Activated CD8-positive, alpha-beta memory T cell treated with anti-CD3 and anti-CD28 coated beads, Interleukin-2, amount 50 U/mL, for 24 hours (primary cell): ENCODE results near the gene GLIS1.
"Not testable (repeated sequence)": the region's sequence is repeated elsewhere in the genome, so short reads cannot be mapped to it uniquely, and the experiment has no call there.

Experiments used
- DNase-seq: peaks from one replicate; pipeline ENCODE4 v3.0.0-alpha.2; 2020; ENCODE audit errors: extremely low read depth

The GLIS1 gene

DNA sequence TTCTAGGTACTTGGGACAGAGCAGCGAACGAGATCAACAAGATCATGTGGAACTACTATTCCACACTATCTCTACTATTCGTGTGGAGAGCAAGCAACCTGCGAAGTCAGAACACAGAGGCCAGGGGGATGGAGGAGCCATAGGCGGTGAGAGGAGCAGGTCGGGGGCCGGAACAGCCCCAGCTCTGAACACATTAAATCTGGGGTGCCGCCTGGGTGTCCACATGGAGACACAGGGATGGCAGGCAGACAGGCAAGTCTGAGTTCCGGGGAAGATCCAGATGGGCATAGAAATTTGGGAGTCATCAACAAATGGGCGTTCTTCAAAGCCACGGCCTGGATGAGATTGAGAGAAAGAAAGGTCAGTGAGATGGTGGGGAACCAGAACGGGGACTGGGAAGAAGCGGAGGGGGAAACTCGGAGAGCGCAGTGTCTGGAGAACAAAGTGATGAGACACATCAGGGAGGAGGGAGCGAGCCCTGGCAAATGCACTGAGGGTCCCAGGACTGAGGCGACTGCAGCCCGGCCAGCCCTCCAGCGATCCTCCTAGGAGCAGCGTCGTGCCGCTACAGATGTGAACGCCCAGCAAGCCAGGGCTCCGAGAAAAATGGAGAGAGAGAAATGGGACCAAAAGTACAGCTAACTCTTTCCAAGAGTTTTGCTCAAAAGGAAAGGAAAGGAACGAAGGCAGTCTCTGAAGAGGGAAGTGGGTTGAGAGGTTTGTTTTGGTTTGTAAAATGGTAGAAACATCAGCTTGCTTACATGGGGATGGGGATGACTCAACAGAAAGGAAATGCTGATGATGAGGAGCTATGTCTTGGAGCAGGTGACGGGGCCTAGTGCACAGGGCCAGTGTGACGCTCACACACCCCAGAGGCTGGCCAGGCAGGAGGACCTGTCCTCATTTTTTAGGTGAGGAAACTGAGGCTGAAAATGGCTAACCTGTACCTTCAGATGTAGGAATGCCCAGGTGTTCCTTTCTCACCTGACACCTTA lies 84.5 kb downstream of the GLIS1 start:
- no peak for DNase-seq

DNA sequence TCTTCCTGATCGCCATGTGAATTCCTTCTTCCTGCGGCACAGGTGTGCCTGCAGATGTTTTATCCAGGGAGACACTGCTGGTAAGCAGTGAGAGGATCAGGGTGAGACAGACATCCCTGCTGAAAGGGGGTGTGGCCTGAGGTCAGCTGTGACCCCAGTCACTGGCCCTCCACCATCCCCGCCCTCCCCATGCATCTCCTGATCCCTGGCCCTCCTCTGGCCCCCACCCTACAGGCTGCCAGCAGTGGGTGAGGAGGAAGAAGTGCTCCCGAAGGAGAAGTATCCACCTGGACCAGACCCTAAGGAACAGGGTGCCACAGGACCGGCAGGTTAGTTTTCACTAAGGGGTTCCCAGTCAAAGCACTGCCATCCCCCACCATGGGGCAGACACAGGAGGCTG lies 85.3 kb downstream of the GLIS1 start:
- no peak for DNase-seq

DNA sequence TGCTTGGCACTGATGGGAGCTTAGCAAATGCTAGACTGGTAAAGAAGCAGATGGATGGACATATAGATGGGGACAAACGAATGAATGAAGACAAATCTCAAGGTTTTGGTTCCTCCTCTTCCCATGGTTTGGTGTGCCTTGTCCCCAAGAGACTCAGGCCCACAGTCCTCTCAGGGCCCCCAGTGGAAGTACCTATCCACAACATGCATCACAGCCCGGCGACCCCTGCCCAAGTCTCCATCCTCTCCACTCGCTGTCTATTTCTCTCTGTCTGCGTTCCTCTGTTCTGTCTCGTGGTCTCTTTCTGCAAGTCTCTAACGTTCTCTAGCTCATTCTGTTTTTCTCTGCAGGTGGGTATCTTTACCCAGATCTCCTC lies 85.8 kb downstream of the GLIS1 start:
- no peak for DNase-seq

DNA sequence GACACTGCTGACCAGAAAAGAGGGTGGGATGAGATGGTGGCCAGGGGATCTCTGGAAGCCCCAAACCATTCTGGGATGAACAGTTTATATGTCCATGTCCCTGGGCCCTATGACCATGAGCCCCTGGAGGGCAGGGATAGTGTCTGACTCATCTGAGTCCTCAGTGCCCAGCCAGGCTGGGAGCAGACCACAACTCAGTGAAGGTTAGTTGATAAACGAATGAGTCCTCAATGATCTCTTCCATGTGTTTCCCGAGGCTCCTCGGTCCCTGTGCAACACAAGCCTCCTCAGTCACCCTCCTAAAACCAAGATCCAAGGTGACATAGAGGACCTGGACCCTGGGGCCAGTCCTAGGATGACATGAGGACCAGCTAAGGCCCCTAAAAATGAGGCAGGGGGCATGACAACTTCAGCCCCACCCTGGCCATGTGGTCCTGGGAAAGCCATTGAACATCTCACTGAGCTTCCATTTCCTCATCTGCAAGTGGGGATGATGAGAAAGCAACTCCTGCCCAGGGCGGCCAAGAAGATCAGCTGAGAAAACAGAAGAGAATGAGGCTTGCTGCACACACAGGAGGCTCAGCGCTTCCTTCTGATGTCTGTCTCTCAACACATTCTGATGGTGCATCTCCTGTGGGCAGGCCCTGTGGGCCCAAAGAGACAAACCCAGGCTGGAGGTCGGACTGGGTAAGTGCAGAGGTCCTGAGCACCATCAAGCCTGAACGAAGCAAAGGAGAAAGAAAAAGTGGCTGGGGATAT lies 86.3 kb downstream of the GLIS1 start:
- DNase-seq = no peak

DNA sequence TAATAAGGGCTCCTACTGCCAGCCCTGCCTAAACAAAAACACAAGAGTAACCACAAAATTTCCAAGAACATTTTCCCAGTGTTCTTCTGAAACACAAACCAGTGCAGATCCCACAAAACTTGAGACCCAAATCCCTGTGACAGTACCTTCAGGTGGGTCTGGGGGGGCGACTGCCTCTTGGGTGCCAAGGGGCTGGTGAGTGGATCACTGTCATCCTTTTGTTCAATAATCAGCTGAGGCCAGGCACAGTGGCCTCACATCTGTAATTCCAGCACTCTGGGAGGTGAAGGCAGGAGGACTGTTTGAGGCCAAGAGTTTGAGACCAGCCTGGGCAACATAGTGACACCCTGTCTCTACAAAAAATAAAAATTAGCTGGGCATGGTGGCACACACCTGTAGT lies 87.6 kb downstream of the GLIS1 start:
- no peak for DNase-seq

DNA sequence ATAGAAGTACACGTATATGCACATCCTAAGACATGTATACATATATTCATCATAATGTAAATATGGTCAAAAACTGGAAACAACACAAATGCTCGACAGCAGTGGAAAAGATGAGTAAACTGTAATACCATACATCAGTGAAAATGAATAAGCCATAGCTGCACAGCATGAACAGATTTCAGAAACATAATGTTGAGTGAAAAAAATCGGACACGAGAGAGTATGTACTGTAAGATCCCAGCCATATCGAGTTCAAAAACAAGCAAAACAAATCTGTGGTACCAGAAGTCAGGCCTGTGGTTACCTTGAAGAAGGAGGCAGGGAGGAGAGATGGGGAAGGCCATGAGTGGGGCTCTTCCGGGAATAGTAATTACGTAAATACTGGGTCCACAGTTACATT lies 90.4 kb downstream of the GLIS1 start:
- no peak for DNase-seq

DNA sequence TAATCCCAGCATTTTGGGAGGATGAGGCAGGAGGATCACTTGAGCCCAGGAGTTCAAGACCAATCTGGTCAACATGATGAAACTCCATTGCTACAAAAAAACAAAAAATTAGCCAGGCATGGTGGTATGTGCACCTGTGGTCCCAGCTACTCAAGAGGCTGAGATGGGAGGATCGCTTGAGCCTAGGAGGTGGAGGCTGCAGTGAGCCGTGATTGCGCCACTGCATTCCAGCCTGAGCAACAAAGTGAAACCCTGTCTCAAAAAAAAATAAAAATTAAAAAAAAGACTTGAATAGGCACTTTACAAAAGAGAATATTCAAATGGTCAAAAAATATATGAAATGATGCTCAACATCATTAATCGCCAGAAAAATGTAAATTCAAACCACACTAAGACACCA lies 91.0 kb downstream of the GLIS1 start:
- DNase-seq = not testable (repeated sequence)

DNA sequence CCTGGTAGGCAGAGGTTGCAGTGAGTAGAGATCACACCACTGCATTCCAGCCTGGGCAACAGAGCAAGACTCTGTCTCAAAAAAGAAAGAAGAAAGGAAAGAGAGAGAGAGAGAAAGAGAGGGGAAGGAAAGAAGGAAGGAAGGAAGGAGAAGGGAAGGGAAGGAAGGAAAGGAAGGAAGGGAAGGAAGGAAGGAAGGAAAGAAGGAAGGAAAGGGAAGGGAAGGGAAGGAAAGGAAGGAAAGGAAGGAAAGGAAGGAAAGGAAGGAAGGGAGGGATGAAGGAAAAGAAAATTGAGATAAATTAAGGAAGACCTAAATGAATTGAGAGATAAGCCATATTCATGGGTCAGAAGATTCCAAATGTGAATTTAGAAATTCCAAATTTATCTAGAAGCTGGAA lies 92.2 kb downstream of the GLIS1 start:
- no peak for DNase-seq

DNA sequence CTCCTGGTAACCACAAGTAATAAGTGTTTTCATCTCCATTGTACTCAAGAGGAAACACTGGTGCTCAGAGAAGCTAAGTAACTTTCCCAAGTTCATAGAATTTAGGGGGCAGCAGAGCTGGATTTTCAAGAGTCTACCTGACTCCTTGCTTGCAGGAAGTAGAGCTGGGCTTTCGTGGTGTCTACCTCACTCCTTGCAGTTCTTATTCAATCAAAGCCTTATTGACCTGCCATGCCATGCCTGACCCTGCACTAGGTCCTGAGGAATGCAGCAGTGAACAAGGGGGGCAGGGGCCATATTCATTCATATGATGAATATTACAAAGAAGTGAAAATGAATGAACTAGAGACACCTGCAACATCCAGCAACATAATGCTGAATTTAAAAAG lies 93.3 kb downstream of the GLIS1 start:
- no peak for DNase-seq

DNA sequence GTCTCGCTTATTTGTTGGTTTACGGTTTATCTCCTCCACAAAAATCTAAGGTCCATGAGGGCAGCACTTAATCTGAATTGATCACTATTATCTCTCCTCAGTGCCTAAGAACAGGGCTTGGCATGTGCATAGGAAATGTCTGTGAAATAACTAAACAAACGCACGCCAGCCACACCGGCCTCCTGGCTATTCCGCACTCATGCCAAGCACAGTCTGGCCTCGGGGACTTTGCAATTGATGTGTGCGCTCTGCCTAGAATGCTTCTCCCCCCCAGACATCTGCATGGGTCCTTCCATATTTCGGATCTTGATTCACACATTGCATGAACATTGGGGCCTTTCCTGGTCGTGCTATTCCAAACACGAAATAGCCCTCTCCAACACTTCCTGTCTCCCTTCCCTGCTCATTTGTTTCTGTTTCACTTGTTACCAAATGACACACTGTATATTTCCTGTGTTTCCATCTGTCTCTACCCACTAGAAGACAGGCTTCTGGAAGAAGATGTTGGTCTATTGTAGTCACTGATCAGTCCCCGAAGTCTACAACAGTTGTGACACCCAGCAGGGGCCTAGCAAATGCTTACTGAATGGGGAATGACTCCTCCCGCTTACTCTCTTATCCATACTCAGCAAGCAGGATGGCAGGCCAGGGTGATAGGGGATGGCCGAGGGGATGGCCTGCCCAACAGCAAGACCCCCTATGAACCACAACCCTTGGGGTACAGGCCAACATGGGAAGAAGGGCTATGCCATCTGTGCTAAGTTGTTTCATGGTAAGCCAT lies 93.9 kb downstream of the GLIS1 start:
- DNase-seq = no peak

DNA sequence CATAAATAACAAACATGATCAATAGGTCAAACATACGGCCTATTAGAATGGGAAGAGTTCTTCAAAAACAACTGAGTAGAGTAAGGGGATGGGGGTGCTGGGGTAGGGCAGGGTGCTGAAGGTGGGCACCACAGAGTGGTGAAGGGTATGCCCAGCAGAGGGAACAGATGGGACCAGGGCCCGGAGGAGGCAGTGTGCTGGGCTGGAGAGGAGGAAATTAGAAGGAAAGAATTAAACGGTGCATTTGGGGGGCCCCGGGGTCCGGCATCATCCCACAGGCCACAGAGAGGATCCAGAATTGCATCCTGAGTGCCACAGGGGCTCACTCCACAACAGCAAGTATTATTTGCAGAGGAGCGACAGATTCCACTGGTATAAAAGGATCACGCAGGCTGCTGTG lies 94.5 kb downstream of the GLIS1 start:
- DNase-seq = no peak

DNA sequence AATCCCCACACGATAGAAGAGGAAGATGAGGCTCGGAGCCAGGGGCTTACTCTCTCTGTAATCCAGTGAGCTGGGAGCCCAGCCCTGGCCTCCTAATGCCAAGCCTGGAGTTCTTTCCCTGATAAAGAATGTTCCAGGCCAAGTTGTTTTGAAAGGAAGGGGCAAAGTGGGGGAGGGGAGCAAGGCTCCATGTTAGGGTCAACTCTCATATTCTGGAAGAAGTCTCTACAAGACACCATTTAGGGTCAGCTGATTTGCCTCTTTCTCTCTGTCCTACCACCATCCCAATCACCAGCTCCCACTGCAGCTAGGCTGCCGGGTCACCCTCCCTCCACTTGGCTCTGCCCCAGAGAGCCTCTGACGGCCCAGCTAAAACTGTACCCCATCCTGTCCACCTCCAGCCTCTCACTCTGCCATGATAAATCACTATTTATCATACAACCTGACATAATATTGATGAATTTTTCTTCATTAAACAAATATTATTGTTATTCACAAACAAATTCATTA lies 95.0 kb downstream of the GLIS1 start:
- DNase-seq = no peak

DNA sequence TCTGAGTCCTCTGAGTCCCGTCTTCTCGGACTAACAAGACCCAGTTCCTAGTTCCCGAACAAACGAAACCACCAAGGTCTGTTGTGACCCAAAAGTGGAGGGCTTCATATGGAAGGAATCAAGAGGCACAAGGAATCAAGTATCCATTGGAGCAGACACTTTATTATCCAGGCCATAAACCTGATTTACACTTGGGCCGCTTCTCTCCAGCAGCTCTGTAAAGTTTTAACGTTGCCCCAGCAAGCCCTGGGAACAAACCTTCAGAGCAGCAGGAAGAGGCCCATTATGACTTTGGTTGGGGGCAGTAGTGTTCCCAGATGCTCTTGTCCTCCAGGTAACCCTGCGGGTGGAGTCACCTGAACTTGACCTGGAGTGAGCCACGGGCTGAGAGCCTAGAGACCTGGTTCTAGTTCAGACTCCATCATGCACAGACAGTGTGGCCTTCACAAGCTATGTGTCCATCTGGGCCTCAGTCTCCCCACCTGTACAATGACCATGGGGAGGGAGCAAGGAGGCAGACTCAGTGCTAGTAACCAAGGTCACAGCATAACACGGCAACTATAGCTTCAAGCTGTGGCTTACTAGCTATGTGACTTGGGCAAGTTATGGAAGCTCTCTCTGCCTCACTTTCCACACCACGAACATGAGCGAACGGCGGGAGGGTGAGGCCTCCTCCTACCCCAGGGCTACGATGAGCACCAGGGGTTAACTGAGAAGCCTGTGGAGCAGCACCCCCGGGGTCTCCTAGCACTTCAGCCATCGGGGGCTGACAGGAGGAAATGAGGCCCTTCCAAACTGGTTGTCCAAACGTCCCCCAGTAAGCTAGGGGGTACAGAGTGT lies 95.7 kb downstream of the GLIS1 start:
- no peak for DNase-seq

DNA sequence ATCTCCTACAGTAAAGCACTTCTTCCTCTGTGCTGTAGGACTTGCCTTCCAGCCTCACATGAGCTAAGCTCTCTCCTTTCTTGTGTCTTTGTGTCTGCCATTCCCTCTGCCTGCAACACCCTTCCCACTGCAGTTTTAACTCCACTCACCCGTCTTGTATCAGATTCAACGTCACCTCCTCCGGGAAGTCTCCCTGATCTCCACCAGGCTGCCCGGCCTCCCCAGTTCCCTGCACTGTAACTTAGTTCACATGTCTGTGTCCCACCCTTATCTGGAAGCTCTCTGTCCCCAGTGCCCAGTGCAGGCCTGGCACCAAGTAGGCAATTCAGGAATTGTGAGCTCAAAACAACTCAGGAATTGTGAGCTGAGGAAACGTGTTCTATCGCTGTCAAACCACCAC lies 96.4 kb downstream of the GLIS1 start:
- no peak for DNase-seq

DNA sequence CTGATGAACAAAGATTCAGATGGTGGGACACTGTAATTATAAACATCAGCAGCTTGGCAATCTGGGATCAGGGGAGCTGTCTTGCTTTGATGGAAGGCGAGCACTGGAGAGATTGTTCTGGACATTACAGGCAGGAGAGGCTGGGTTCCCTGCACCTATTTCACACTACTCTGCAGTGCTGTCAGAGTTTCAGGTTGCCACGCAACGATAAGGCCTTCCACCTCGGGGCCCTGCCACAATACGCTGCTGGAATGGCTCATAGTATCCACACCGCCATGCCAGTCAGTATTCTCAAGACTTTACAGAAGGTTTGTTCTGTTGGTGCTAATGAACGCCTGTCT lies 96.8 kb downstream of the GLIS1 start:
- no peak for DNase-seq

DNA sequence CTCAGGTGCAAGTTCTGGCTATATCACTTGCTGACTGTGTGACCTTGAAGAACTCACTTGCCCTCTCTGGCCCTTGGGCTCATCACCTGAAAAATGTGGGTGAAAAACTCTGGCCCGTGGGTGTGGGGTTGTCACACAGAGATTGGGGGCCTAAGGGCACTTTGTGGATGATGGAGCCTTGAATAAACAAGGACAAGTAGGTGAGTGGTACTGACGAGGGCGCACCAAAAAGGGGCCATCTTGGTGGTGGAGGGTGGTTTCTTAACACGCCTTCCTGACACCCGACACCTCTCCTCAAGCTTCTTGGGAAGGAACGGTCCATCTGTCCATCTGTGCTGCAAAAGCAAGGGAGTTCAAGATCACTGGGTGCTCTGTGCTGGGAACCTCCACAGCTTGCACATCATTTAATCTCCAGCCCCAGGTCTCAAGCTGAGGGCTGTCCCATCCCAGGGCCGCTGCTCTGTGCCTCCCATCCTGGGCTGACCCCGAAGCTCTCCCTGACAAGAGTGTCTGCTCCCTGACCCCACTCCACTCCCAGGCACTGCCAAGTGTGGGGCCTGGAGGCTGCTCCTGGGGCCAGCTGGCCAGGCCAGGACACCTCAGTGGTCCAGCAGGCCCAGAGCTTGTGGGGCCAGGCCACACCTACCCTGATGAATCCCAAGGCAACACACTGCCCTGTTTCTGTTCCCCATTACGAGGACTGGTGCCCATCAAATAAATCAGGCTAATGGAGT lies 97.3 kb downstream of the GLIS1 start:
- no peak for DNase-seq

DNA sequence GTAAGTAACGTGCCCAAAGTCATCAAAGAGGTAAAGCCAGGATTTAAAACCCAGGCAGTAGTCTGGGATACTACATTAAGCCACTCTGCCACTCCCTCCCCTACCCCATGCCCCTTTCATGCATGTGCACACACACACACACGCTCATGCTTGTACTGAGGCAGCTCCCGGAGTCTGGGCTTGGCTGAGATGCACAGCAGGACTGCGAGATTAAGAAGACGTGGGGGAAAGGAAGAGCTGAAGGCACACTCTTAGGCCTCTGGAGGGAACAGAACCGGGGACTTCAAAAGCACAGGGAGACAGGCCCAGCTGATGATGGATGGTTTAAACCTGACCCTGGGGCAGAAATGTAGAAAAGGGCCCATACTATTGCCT lies 98.3 kb downstream of the GLIS1 start:
- no peak for DNase-seq

DNA sequence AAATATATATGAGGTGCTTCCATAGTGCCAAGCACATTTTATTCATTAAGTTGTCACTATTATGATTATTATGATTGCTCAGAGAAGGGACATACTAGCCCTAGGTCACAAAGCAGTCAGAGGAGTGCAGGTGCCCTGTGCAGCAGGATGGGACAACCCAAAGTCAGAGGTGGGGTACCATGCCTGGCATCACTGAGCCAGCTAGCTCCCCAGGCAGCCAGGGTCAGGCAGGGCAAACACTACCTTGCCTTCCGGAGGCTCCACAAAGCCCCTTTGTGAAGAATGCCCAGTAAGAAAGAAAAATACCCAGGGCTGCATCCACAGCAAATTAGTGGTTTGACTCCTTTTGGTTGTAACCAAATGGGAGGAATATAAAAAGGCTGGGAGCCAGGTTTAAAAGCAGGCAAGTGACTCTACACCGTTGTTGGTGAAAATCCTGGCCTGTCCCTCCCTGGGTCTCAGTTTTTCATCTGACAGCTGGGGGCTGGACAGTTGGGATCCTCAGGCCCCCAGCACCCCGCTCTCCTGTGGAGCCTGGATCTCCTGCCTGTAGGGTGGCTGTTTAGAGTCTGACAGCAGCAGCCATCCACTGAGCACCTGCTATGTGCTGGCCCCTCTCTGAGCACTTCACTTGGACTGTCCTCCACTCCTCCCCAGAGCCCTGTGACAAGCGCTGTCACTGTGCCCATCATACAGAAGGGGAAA lies 98.8 kb downstream of the GLIS1 start:
- DNase-seq = no peak

DNA sequence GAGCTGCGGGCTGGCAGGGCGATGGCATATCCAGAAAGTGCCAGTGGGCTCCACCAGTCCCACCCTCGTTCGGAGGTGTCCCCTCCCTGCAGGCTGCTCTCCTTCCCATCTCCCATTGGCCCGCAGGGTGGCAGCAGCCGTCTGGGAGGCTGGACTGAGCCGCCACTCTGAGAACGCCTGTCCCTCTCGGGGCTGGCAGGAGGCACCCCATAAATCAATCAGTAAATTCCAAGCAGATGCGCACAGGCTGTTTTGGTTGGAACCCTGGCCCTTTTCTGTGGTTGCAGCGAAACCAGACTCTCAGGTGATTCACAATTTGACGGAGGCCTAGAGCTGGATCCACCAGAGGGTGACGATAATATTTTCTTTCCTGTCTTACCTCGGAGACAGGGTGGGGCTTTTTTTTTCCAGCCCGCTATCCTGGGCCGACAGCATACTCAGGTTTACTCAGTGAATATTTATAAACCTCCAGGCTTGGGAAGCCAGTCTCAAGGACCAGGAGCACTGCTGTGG lies 99.7 kb downstream of the GLIS1 start:
- DNase-seq = no peak
